Small intestine (tissue), 7 donors: Measurements from ENCODE around the gene LRRC8B. TPM values are rescaled to one million over a fixed set of nuclear protein-coding genes. Genes with fewer than 3 reads are reported as not detected.
"Not testable (repeated sequence)": the region's sequence is repeated elsewhere in the genome, so short reads cannot be mapped to it uniquely, and the experiment has no call there.

Experiments used
- DNase-seq, 2 donors: peaks; one replicate each; pipeline versions ENCODE4 v3.0.0 to v3.0.0-alpha.2; 2013
- FAIRE-seq: peaks from 2 replicates; lab custom pipeline; 2012; peaks lifted over from hg19 to GRCh38; lab: Jason Lieb, UNC
- H3K27ac ChIP-seq, 3 donors: one replicate each; pipeline ENCODE4 v1.5.1; 2013; ENCODE audit warnings: low read length in 2 of 3, mild to moderate bottlenecking in 2 of 3, control low read depth in 1 of 3, inconsistent platforms in 1 of 3, low read depth in 1 of 3, moderate library complexity in 1 of 3
- H3K27me3 ChIP-seq, 3 donors: one replicate each; pipeline ENCODE4 v1.6.1; 2013; ENCODE audit warnings: low read length in 3 of 3, inconsistent platforms in 1 of 3; ENCODE audit not compliant: control insufficient read depth in 3 of 3, insufficient read depth in 3 of 3
- H3K36me3 ChIP-seq, 3 donors: one replicate each; pipeline ENCODE4 v1.6.1; 2013; ENCODE audit warnings: low read length in 3 of 3, inconsistent platforms in 1 of 3, low read depth in 1 of 3, mild to moderate bottlenecking in 1 of 3, moderate library complexity in 1 of 3; ENCODE audit not compliant: control insufficient read depth in 3 of 3, insufficient read depth in 2 of 3
- H3K4me1 ChIP-seq, 3 donors: one replicate each; pipeline ENCODE4 v1.6.1; 2013; ENCODE audit warnings: low read length in 2 of 3, inconsistent platforms in 1 of 3, low read depth in 1 of 3, mild to moderate bottlenecking in 1 of 3, moderate library complexity in 1 of 3; ENCODE audit not compliant: control insufficient read depth in 3 of 3, insufficient read depth in 2 of 3
- H3K4me3 ChIP-seq, 3 donors: one replicate each; pipeline ENCODE4 v1.5.1; 2013; ENCODE audit warnings: low read length in 3 of 3, control low read depth in 1 of 3, inconsistent platforms in 1 of 3, low read depth in 1 of 3, mild to moderate bottlenecking in 1 of 3, moderate library complexity in 1 of 3
- H3K9me3 ChIP-seq, 2 donors: one replicate each; pipeline ENCODE4 v1.6.1; 2013; ENCODE audit warnings: low read depth in 1 of 2, low read length in 1 of 2; ENCODE audit not compliant: control insufficient read depth in 2 of 2, insufficient read depth in 1 of 2
- WGBS, 3 donors: extraction: QIAGEN DNeasy Blood & Tissue Kit; methylation state at CpG; one replicate each; pipeline ENCODE4 v1.1.7; 2013; 5-methylcytosine and 5-hydroxymethylcytosine counted together
- polyA plus RNA-seq, 4 donors: library from polyadenylated mRNA; stranded (reverse) in 3 of 4; unstranded in 1 of 4; fragments of 200-250 nt in 3 of 4; fragments of 120-200 nt in 1 of 4; gene quantifications; one replicate each; pipeline versions ENCODE4 v1.2.1 to v1.2.3, GENCODE V29; 2013
- donor health status: healthy with polysubstance abuse.
- donor health status: control.
- donor health status: control.
- donor health status: Bipolar disorder and iron deficiency.
- donor health status: healthy.

Gene LRRC8B
- polyA plus RNA-seq, 4 donors, result 1.6 to 8.4 (median 4.2) TPM

- H3K27me3 ChIP-seq, result no peaks in the 10 kb centered on the region
- no peak overlapping the region for H3K4me3 ChIP-seq
- 81 to 87% (median 87%) methylated on average over 2 of the region's 2 CpGs for WGBS, 3 donors
- no peak overlapping the region for H3K27ac ChIP-seq
- DNase-seq (no peak), FAIRE-seq (no peak)
- no peaks in the 10 kb centered on the region for H3K4me1 ChIP-seq
- H3K36me3 ChIP-seq, result peaks cover 0 to 5% (median 0%) of the 10 kb centered on the region in 3 donors
- peaks cover 0 to 11% of the 10 kb centered on the region in 2 donors for H3K9me3 ChIP-seq
Observed at GRCh38 chr1:89489047-89489729, 35.4 kb upstream of the LRRC8B start.

GRCh38 chr1:89490389-89490788 is 34.2 kb upstream of the LRRC8B start:
- H3K9me3 ChIP-seq, result peaks cover 0 to 11% of the 10 kb centered on the region in 2 donors
- H3K4me3 ChIP-seq, result no peak overlapping the region
- 84 to 89% (median 87%) methylated on average over 3 of the region's 3 CpGs for WGBS, 3 donors
- peaks cover 0 to 5% (median 0%) of the 10 kb centered on the region in 3 donors for H3K36me3 ChIP-seq
- DNase-seq (no peak), FAIRE-seq (no peak)
- no peak overlapping the region for H3K27ac ChIP-seq
- H3K4me1 ChIP-seq, result no peaks in the 10 kb centered on the region
- no peaks in the 10 kb centered on the region for H3K27me3 ChIP-seq

GRCh38 chr1:89499320-89499719 is 25.3 kb upstream of the LRRC8B start:
- Histone ChIP-seq H3K4me1 (no peaks in the 10 kb centered on the region), H3K27ac (no peak overlapping the region), H3K36me3 (no peaks in the 10 kb centered on the region), H3K27me3 (no peaks in the 10 kb centered on the region), H3K4me3 (no peak overlapping the region), H3K9me3 (no peaks in the 10 kb centered on the region)
- WGBS, 3 donors, result 40 to 70% (median 52%) methylated on average over 6 of the region's 6 CpGs
- FAIRE-seq (no peak), DNase-seq (no peak)

- H3K27ac ChIP-seq, result no peak overlapping the region
- H3K9me3 ChIP-seq, result no peaks in the 10 kb centered on the region
- WGBS, 3 donors, result 80 to 82% (median 80%) methylated on average over 2 of the region's 2 CpGs
- no peak overlapping the region for H3K4me3 ChIP-seq
- H3K4me1 ChIP-seq, result no peaks in the 10 kb centered on the region
- no peak for FAIRE-seq
- no peaks in the 10 kb centered on the region for H3K27me3 ChIP-seq
- no peak for DNase-seq
- H3K36me3 ChIP-seq, result no peaks in the 10 kb centered on the region
Observed at GRCh38 chr1:89502042-89502441, 22.6 kb upstream of the LRRC8B start.

- no peaks in the 10 kb centered on the region for H3K27me3 ChIP-seq
- no peak for FAIRE-seq
- WGBS, 3 donors, result 73 to 85% (median 76%) methylated on average over 1 of the region's 1 CpG
Observed at GRCh38 chr1:89502895-89503294, 21.7 kb upstream of the LRRC8B start.

GRCh38 chr1:89503690-89504089 is 20.9 kb upstream of the LRRC8B start:
- FAIRE-seq (no peak), DNase-seq (no peak)
- Histone ChIP-seq H3K27ac (no peak overlapping the region), H3K4me3 (no peak overlapping the region), H3K36me3 (no peaks in the 10 kb centered on the region), H3K27me3 (no peaks in the 10 kb centered on the region), H3K4me1 (no peaks in the 10 kb centered on the region), H3K9me3 (peaks cover 0 to 5% of the 10 kb centered on the region in 2 donors)
- WGBS, 3 donors, result 71 to 82% (median 74%) methylated on average over 2 of the region's 2 CpGs

More at GRCh38 chr1:89502895-89503294, 21.7 kb upstream of the LRRC8B start:
- Histone ChIP-seq H3K9me3 (no peaks in the 10 kb centered on the region), H3K36me3 (no peaks in the 10 kb centered on the region), H3K4me1 (no peaks in the 10 kb centered on the region), H3K27ac (no peak overlapping the region), H3K4me3 (no peak overlapping the region)
- no peak for DNase-seq

- 95 to 96% (median 96%) methylated on average over 3 of the region's 5 CpGs for WGBS, 3 donors
- not testable (repeated sequence) for H3K27ac ChIP-seq
Observed at GRCh38 chr1:89510061-89510460, 14.6 kb upstream of the LRRC8B start.

GRCh38 chr1:89512996-89513720 is 11.5 kb upstream of the LRRC8B start:
- H3K9me3 ChIP-seq, result peaks cover 0 to 3% of the 10 kb centered on the region in 2 donors
- FAIRE-seq (no peak), DNase-seq (no peak)
- H3K4me3 ChIP-seq, result no peak overlapping the region
- no peaks in the 10 kb centered on the region for H3K27me3 ChIP-seq
- 88 to 97% (median 95%) methylated on average over 1 of the region's 1 CpG for WGBS, 3 donors
- H3K4me1 ChIP-seq, result no peaks in the 10 kb centered on the region
- H3K27ac ChIP-seq, result no peak overlapping the region
- no peaks in the 10 kb centered on the region for H3K36me3 ChIP-seq

More at GRCh38 chr1:89510061-89510460, 14.6 kb upstream of the LRRC8B start:
- H3K36me3 ChIP-seq, FAIRE-seq, H3K4me3 ChIP-seq, DNase-seq, H3K27me3 ChIP-seq, H3K9me3 ChIP-seq, H3K4me1 ChIP-seq: not testable (repeated sequence)
